Iris pigment epithelial cell (primary cell): ENCODE data around the gene PXDN.
"Not testable (repeated sequence)": the region's sequence is repeated elsewhere in the genome, so short reads cannot be mapped to it uniquely, and the experiment has no call there.

ENCODE experiments used
- DNase-seq: peaks from one replicate; pipeline ENCODE4 v3.0.0-alpha.2; 2011; ENCODE audit warnings: low read depth

PXDN gene

DNA sequence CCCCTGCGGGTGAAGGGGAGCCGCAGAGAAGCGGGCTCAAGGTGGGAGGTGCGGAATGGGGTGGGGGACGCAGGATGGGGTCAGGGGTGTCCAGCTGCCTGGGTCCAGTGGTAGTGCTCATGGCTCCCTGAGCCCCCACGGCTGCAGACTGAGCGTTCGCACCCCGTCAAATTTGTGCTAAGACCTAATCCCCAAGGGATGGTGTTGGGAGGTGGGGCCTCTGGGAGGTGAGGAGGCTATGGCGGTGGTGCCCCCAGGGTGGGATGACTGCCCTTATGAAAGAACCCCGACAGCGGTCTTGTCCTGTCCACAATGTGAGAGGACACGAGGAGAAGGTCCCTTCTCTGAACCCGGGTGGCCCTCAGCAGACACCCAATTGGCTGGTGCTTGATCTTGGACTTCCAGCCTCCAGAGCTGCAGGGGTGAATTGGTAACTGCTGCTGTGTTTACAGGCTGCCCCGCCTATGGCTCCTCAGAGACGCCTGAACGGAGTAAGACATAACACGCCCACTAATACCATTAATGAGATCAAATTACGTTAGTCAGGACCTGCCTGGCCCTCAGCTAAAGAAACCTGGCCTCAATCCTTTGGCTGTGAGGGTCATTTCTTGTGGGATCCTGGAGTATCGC lies 42.6 kb downstream of the PXDN start:
- DNase-seq: peak; percentile 70

DNA sequence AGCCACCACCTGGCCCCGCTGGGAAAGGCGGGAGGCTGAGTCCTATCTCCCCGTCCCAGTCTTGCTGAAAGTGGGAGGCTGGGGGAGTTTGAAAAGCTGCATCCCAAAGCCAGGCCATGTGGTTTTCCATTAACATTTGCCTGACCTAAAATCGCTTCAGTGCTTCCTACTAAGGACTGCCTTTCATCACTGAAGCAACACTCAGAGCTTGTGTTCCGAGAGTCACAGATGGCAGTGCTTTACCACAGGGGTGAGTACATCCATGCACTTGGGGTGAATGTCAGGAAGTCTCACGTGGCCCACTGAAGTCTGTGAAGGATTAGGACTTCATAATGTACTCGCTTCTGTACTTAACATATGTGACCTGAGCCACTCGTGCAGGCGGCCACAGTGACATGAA lies 43.3 kb downstream of the PXDN start:
- DNase-seq: no peak

DNA sequence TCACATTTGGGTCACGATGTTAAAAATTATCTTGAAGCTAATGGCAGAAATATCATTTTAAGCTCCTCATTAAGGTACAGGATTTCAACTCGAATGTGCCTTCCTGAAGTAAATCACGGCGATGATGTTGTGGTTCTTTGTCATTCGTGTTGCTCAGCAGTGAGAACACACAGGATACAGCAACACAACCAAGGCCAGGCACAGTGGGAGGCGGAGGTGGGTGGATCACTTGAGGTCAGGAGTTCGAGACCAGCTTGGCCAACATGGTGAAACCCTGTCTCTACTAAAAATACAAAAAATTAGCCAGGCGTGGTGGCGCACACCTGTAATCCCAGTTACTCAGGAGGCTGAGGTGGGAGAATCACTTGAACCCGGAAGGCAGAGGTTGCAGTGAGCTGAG lies 43.9 kb downstream of the PXDN start:
- DNase-seq: not testable (repeated sequence)

DNA sequence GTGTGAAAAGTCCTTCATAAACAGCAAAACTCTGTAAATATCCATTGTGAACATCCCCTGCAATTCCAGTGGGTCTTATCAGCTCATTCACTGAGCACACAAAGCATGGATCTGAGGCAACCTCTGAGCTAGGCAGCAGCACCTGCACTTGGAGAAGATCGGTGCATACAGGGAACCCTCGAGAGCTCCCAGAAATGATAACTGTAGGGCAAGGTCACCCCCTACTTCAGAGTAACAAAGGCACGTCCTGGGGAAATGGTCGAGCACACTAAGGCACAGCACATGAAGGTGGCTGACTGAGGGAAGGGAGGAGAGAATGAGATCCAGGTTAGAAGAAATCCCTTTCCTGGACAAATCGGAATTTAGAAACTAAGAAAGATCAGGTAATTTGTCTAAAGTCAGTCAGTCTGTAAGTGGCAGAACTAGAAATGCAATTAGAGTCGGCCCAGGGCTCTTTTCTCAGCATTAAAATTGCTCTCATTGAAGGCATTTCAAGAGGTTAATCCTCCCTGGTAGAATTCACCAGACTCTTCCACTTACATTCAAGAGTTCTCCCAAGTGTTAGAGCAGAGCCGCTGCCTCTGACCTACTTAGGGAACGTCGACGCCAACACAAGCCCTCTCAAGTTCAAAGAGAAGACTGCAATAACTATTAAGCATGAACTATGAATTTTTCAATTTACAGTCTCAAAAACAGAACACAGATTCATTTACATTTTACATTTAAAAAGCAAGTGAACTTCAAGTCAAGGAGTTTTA lies 45.9 kb downstream of the PXDN start:
- DNase-seq: no peak

DNA sequence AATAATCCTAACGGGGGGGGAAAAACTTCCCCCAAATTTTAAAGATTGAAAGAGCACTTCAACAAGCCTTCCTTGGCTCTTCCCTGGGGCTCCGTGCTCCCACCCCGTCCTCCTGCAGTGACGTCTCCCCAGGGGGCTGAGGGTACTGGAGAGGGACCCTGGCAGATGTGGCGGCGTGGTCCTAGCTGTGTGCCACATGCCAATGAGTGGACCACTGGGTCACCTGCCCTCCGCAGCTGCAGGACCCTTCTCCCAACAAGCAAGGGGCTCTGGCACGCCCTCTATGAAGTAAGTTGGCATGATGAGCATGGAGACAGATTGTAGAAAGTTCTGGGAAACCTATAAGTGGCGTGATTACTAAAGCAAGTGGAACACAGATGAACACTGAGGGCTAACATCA lies 46.7 kb downstream of the PXDN start:
- no peak for DNase-seq

DNA sequence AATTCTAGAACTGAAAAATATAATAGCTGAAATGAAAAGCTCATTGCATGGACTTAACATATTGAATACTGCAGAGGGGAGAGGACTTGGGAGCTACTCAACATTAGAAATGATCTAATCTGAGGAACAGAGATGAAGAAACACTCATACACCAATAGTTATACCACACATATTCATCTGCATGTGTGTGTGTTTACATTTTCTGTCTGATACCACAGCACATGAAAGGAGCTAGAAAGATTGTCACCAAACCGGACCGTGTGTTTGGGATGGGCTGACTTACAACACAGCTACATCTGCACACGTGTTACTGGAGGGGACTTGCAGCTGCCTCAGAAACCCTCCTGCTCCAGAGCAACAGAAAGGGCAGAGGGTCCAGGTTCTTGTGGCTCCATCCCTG lies 47.8 kb downstream of the PXDN start:
- DNase-seq: no peak

DNA sequence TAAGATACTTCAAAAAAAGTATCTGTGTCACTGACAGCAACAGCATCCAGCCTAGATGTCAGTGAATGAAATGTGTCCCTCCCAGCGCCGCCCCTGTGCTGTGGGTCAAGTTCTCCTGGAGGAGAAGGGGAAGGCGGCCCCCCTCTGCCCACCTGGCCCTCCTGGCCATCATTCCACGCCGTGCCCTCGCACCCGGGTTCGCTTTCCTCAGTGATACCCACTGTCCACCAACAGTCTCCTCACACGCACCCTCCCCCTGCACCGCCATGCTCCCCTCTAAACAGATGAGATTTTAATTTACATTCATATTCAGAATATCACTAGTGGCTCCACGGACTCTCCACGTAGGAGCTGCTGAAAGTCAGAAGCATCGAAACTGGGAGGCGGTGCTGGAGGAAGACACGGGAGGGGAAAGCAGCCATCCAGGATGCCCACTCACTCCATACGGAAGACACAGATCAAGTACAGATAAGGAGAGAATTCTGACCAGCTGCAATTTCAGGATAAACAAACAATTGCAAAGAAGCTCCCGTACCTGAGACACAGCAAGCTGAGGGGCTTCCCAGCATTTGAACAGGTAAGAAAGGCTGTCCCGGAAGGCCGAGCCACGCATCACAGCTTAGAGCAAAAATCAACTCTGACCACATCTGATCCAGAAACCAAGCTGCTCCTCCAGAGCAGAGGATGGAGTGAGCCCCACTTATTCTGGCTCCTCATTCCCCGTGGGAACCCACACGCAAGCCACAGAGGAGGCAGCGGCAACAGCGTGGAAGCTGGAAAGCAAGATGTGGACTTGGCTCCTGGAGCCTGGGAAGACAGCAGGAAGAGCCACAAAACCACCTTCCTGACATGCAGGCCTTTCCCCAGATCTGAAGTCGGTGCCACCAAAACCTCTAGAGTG lies 49.7 kb downstream of the PXDN start:
- no peak for DNase-seq

DNA sequence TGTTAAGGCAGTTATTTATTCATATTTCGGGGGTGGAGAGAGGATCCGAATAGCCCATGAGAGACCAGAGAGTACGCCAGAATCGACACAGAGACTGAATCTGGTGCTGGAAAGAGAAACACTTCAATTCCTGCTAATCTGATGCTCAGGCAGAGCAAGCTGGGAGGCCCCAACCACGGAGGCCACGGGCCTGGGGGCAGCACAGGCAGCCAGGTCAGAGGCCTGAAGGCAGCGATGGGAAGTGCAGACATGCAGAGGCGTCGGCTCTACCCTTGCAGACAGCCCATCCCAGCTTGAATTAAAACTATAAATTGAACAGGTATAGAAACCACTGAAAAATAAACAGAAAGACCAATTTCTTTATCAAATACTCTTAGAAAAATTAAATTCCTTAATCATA lies 50.6 kb downstream of the PXDN start:
- no peak for DNase-seq

DNA sequence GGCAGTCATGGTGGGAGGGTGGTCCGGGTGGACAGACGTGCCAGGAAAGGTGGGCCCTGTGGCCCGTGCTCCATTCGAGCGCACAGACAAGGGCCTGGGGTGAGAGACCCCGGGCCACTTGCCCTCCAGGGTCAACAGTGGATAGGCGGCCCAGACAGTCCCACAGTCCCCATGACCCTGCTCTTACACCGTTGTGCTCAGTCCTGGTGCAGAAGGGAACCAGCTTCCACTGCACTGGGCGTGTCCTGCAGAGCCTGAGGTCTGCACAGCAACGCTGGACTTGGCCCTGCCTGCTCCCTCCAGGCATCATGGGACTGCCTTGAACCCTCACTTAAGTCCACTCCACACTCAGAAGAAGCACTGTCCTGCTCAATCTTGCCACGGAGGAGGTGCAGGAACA lies 52.0 kb downstream of the PXDN start:
- DNase-seq: no peak

DNA sequence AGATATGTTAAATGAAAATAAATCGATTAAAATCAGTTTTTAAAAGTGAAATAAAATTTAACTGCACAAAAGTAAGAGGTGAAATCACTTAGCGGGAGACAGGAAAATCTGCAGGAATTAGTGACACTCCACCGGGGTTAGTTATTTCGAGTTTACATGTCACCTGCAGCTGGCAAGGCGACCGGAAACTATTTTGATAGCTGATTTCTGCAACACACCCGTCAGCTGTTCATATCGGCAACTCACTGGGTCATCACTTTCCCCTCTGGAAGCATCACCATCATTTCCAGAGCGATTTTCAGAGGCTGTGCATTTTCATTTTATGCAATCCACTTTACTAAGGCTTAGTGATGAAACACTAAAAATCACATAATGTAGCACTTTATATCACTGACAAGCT lies 52.9 kb downstream of the PXDN start:
- no peak for DNase-seq

DNA sequence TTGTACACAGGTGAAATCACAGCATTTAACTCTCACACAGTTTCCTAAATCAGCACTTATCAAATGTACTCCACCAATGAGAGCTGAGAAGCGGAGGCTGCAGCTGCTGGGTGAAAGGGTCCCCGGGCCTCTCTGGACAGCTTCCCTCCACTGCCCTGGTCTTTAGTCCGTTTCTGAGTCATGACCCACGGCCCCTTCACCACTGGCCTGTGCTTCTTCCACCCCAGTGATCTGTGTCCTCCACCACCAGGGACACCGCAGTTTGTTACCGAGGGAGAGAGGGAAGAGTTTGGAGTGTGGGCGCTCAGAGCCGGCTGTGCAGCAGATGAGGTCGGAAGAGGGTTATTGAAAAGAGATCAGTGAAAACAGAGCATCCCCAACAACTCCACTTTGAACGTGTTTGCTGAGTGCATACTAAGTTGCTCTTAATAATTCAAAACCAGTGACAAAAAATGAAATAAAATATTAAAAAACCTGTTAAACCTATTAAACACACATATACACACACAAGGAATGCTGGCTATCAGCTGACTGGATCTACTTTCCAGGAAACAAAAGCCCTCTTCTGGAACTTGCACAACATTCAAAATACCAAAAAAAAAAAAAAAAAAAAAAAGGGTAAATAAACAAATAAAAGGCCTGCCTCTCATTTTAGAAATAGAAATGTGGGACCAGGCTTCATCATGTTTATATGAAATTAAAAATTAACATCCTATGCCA lies 54.1 kb downstream of the PXDN start:
- DNase-seq: peak; percentile 49

DNA sequence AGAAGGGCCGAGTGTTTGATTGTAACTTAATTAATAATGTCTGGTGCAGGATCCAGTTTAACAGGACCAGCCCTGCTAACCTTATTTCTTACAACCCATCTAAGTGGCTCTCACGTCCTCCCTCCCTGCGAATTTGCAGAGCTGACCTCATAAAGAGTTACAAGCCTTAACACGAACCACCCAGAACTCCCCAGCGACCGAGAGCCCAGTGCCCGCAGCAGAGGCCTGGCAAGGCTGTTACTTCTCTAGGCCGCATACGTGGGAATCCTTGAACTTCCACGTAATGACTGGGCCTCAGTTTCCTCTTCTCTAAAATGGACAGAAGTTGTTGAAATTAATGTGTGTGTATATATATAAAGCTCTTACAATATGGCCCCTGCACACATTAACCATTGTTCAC lies 55.5 kb downstream of the PXDN start:
- DNase-seq: no peak

DNA sequence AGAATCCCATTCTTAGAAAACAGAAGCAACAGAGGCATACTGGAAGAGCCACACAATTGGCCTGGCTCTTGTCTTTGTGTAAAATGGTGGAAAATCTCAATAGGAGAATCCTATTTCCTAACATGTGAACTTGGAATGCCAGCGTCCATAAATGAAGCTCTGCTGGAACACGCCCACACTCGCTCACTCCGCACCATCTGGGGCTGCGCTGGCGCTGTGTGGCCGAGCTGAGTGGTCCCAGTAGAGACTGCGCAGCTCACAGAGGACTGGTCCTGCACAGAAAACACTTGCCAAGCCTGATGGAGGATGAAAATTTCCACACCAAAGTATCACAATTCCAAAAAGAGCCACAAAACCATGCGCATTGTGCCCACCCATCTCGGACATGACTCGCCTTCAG lies 56.2 kb downstream of the PXDN start:
- no peak for DNase-seq

DNA sequence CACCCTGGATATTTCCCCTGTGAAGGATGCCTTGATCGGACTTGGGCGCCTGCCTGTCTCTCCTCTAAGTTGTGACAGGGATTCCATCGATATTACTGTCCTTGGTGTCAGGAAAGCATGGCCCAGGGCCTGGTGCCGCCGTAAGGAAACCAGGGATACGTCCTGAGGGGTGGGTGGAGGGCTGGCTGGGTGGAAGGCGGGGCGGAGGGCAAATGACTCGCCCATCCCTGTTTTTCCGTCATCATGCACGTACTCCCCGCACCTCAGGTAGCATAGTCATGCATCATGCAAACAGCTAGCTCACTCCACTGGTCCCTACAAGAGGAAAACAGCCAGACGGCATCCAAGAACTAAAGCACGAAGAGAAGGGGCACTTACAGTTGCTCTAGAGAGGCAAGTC lies 57.1 kb downstream of the PXDN start:
- DNase-seq: no peak

DNA sequence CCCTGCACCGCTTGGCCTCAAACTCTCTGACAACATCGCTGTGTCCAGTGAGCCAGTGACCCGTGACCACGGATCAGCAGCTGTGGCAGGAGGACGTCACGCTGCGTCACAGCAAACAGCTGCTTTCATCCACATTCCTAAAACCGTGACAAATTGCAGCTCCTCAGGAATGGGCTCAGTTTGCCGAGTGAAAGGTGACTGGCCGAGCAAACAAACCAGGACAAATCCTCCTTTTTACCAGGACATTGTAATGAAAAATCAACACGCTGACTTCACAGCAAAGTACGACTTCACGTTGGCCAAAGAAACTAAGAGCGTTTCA lies 57.6 kb downstream of the PXDN start:
- peak; percentile 46 for DNase-seq

DNA sequence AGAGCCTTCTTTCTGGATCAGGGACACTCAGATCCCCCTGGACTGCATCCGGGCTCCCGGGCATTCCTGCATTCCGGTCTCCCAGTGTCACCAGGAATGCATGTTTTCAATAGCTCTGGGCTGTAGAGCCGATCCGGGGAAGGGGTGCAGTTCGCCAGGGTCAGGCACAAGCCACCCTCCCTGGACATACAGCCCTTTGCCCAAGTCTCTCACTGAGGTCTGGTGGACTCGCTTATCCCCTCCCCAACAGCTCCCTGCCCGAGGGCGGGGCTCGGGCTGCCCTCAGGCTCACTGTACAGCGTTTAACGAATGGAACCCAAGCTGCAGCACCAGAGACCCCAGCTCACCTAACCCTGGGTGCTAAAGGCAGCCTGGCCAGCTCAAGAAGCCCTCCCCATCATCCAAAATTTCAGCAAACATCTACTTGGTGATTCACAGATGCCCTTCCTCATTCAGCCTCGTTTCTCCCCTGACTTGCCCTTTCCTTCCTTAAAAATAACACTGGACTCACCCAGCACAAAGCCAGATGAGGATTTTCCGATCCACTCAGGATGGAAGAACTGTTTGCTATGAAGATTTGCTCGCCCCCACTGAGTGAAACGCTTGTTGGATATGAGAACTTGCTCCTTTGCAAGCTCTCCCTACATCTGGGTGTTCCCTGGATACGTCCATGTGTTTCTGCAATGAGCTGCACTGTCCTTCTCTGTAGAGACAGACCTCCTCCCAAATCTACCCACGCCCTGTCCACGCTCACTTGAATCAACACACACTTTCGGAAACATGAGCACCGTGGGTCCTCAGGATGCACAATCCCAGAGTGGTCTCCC lies 58.1 kb downstream of the PXDN start:
- DNase-seq: peak; percentile 27

DNA sequence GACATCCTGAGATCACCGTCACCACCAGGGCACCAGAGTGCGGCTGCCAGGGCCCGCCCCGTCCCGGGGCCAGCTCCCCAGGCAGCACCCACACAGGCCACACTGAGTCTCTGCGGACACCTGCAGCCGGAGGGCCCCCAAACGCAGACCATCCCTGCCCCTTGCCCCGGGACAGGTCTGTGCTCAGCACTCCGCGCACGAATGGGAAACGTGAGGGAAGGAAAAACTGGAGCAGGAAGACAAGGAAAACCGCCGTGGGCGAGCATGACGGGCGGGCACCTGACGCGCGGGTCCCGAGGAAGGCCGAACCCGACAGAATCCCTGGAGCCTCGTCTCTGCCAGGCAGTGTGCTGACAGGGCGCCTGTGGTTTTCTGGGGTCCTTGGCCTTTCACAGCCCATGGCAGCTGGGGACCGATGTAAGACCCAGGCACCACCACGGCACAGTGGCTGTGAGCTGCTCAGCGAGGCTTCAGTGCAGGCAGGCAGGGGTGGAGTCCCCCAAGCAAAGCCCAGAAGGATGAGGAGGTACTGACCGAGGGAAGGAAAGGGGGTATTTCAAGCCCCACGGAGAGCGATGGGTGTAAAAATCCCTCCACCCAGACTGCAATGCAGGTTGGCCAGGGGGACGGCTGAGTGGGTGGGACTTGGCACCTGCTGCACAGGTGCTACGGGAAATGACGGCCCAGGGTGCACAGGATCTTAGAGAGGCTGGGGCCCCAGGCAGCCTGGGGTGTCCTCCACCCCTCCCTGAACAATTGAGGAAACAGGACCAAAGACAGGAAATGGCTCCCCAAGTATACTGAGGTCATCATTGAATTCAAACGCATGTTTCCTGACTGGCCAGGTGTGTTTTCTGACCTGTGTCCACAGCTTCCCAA lies 59.0 kb downstream of the PXDN start:
- DNase-seq: no peak

DNA sequence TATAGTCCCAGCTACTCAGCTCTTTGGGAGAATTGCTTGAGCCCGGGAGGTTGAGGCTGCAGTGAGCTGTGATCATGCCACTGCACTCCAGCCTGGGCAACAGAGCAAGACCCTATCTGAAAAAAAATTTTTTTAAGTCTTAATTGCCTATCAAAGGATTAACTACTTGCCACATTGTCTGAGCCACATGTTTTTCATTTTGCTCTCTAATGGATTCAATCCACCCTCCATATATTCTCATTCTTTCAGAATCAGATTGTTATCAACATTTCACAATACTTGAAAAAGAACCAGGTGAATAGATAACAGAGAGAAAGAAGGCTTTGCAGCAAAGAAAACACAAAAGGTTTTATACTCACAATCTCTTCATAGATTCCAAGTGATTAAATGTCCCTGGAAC lies 61.0 kb downstream of the PXDN start:
- no peak for DNase-seq

DNA sequence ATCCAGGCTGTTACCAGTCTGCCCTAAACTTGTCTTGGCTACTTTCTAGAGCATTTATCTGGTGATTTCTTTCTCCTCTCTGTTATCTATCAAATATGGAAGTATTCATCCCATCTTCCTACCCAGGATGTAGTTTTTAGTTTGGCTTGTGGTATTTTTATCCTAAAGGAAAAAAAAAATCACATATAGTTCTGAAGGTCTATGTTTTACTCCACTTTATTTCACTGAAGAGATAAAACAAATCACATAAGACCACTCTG lies 62.2 kb downstream of the PXDN start:
- no peak for DNase-seq

DNA sequence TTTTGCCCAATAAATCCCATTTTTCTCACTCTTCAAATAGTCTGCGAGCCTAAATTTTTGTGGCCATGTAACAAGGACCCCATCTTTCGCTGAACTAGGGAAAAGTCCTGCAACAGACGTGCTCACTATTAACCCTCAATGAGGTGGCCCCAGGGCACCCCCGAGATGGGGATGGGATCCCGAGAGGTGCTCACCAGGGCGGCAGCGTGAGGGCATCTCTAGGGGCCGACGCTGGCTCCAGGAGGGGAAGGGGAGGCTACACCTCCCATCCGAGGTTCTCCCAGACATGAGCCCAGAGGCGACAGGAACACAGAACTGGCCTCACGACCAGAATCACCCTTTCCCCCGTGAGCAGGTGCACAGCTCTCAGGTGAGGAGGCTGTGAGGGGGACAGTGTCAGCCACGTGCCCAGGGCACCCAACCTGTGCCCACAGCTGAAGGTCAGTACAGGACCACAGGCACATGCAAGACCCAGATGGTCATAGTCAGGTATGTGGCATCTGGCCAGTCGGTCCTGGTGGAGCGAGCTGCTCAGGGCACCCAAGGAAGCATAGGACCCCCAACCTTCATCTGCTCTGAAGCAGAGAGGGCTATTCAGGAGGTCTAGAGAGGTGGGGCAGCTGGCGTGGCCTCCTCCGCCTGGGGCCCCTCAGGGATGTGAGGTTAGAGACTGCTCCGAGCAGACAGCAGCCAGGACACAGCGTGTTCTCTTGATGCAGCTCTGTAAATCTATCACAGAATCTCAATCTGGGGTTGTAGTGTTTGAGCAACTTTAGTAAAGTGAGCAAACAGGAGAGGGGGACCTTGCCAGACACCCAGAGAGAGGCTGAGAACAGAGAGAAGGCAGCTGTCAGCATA lies 62.8 kb downstream of the PXDN start:
- no peak for DNase-seq
